HG03469 (cell line): Measurements from ENCODE around the gene NUP107.
A peak's percentile ranks its signal among the peaks of the same experiment; 100 is the strongest.

ENCODE experiments used
- ATAC-seq: cut with Tn5 transposase; IDR thresholded peaks from one replicate; pipeline ENCODE4 v1.9.1; 2021; ENCODE audit warnings: mild to moderate bottlenecking, moderate library complexity, moderate number of reproducible peaks; ENCODE audit not compliant: unreplicated experiment

The NUP107 gene

DNA sequence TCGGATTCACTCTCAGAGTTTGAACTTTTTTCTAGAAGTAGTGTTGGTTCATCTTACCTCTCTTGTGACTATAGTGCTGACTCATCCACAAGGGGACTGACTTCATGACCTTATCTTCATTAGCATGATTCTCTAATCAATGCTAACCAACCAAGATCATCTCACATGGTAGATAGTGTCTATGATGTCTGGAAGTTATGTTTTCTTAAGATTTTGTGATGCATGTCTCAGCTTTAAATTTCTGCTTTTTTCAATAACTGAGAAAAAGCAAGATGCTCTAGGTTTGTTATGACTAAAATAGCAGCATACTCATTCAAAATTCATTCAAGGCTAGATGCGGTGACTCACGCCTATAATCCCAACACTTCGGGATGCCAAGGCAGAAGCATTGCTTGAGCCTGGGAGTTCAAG lies 46.9 kb downstream of the NUP107 start:
- no peak for ATAC-seq

DNA sequence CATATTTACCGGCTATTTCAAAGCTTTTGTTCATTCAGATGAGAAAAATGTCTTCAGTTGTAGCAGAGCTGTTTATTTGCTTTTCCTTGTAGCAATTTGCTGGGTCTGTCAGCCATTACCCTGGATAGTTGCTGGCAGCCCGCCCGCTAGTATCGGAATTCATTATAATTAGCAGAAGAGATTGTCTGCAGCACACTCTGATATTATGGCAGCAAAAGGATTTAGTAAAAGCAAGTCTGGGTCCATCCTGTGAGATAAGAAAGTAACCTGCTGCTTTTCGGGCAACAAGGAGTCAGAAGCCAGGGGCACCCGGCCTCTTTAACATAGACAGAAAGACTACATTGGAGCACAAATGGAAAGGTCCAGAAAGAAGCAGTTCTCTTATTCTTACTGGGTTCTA lies 53.1 kb downstream of the NUP107 start:
- no peak for ATAC-seq

DNA sequence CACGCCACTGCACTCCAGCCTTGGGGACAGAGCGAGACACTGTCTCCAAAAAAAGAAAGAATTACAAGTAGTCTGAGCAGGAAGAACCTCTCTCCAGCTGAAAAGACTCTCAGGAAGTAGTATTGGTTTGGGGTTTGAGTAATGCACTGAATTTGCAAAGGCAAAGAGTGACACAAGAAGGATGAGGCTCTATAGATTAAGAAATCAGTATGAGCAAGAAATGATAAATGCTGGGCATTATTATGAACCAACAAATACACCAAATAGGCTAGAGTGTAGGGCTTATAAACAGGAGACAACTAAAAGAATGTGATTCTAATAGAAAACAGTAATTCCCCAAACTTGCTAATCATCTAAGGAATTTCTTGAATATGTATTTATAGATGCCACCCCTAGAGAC lies 56.6 kb downstream of the NUP107 start:
- no peak for ATAC-seq

DNA sequence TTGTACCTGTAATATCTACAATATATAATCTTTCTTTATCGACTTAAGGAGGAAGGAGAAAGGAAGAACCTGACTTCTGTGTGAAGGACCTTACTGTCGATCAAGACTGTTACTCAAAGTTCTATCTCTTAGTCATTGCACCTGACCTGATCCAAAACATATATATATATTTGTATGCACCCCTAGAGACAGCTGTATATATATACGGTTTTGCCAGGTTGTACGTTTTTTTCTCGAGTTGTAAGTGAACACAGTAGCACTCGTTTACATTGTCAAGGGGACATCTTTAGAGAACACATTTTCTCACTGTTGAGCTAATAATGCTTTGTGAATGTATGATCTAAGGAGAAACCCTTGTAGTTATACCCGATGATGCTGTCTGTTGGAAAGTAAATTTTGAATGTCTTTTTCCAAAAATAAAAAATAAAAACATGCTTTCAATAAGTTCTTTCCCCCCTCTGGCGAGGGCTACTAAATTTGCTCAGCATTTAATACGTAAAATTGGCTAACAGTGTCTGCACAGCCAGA lies 58.7 kb downstream of the NUP107 start:
- ATAC-seq: no peak

DNA sequence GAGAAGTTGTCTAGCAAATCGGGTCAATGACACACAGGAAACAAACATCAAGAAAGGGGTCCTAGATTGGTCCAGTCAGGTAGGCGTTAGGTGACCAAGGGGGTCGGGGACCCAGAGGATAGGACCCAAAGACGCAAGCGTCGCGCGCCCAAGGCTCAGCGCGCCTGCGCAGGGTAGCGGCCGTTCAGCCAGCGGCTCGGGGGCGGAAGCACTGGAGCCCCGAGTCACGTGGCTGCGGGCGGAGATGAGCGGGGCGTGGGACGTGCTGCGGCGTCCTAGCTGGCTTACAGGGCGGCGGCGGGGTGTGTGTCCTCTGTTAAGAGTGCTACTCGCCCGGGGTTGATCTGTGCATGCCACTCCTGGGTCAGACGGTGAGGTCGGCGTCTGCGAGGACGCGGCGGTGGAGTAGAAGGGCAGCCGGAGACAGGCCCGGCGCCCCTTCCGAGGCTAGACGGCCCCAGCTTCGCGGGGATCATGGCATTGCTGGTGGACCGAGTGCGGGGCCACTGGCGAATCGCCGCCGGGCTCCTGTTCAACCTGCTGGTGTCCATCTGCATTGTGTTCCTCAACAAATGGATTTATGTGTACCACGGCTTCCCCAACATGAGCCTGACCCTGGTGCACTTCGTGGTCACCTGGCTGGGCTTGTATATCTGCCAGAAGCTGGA lies 59.3 kb downstream of the NUP107 start, which contains the start of gene SLC35E3:
SLC35E3 (plus strand) TSS at position 273 of the 668 bp plus-strand sequence; CDS start at position 475, 202 bp downstream.
- ATAC-seq: peak; percentile 83

DNA sequence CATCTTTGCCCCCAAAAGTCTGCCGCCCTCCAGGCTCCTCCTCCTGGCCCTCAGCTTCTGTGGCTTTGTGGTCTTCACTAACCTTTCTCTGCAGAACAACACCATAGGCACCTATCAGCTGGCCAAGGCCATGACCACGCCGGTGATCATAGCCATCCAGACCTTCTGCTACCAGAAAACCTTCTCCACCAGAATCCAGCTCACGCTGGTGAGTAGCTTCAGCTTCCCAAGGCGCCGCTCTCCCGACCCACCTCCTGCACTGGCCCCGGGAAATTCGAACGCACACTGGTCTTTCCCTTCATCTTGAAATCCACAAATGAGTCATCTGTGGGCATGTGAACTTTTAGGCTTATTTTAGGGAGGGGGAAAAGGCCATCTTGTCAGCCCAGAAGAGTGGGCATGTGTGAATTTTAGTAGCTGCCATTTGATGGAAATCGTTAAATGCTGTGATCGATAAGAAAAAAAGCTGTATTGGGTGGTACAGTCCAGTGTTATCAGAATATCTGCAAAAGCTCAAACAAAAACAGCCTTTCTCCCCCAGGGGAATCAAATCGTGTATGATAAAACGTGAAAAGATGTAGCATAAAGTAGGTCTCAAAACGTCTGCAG lies 59.9 kb downstream of the NUP107 start:
- ATAC-seq: no peak

DNA sequence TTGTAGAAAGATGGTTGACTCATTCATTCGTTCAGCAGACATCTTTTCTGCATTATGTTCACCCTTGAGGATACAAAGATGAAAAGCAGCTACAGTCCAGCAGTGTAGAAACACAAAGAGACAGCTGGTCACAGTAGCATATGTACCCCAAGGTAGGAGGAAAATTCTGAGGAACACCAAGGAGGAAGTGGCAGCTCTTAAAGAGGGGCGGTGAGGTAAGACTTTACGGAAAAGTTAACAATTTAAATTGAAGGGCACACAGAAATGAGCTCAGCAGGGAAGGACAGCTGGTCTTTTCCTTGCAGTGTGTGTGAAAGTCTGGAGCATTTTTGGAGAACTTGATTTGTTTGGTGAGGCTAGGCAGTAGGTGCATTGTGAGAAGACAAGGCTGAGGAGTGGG lies 62.7 kb downstream of the NUP107 start:
- ATAC-seq: no peak

DNA sequence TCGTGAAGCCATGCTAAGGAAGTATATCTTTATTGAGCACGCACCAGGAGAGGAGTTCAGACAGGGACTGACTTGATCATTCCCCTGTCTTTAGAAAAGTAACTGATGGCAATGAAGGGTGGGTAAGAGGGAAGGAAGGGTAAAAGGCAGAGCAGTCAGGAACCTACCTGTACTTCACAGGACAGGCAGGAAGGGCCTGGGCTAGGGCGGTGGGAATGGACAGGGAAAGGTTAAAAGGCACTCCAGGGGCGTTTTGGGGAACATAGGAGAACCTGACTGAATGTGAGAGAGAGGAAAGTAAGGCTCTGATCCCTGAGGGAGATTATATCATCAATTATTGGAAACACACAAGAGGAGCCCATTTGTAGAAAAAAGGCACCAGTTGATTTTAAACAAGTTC lies 63.1 kb downstream of the NUP107 start:
- ATAC-seq: no peak

DNA sequence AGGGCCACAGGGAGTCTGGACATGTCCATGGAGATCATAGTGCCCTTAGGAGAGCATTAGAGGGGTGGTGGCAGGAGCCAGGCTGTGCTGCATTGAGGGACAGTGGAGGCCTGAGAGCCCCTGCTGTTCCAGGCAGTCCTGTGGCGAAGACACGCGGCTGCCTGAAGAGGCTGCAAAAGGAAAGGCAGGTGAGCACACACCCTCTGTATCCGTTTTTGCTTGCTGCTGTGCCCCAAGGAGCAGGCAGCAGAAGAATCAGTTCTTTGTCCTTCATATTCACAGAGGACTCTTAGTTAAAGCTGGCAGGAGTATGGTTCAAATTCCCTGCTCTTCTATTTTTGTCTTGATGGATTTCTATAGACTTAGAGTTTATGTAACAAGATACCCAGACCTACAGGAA lies 63.7 kb downstream of the NUP107 start:
- no peak for ATAC-seq

DNA sequence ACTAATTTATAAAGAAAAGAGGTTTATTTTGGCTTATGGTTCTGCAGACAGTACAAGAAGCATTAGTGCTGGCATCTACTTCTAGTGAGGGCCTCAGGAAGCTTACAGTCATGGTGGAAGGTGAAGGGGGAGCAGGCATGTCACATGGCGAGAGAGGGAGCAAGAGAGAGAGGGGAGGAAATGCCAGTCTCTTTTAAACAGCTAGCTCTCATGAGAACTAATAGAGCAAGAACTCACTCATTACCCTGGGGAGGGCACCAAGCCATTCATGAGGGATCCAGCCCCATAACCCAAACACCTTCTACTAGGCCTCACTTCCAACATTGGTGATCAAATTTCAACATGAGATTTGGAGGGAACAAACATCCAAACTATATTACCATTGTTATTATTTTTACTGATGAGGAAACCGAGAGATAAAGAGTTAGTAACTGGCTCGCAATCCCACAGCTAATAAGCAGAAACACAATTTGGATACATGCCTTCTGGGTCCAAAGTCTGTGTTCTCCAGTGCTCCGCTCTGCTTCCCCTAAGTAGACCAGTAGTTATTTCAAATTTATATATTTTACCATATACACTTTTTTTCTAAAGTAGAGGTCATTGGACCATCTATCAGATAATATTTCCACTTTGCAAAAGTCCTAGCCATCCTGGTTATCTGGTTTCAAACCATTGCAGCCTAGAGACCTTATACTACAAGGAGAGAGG lies 68.9 kb downstream of the NUP107 start:
- ATAC-seq: no peak

DNA sequence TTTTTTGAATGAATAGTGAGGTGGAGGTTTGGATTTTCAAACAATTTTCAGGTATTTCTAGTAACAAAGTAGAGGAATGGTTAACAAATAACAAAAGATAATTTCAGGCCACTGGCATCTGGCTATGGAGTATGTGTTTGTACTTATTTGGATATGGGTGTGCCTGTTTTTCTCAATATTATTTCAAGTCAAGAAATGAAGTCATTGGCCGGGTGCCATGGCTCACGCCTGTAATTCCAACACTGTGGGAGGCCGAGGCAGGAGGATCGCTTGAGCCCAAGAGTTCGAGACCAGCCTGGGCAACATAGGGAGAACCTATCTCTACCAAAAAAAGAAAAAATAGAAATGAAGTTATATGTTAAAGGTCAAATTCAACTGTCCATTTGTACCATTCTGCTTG lies 73.1 kb downstream of the NUP107 start:
- no peak for ATAC-seq

DNA sequence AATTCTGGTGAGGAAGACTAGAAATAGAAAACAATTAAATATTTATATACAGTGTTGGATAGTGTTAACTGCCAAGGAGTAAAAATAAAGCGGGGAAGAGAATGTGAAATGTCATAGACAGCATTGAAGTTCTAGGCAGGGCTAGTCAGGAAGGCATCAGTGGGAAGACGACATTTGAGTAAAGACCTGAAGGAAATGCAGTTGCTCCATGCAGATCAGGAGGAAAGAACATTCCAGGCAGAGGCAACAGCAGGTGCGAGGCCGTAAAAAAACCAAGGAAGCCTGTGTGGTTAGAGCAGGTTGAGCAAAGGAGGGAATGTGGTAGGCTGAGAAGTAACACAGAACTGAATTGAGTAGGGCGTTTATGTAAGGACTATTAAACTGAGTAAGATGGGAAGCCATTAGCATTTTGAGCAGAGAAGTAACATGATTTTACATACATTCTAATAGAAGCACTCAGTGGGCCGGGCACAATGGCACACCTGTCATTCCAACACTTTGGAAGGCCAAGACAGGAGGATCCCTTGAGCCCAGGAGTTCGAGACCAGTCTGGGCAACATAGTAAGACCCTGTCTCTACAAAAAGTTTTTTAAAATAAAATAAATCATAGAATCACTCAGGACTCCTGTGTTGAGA lies 74.1 kb downstream of the NUP107 start:
- ATAC-seq: no peak

DNA sequence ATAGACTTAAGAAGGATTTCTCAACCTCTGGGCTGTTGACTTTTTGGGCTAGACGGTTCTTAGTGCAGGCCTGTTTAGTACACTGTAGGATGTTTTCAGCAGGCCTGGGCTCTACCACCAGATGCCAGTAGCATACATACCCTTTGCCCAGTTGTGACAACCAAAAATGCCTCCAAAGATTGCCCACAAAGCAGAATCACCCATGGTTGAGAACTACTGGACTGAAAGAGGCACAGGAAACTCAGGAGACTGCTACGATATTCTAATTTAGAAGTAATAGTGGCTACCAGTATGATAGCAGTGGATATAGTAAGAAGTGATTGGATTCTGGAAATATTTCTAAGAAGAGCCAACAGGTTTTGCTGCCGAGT lies 74.6 kb downstream of the NUP107 start:
- ATAC-seq: no peak

DNA sequence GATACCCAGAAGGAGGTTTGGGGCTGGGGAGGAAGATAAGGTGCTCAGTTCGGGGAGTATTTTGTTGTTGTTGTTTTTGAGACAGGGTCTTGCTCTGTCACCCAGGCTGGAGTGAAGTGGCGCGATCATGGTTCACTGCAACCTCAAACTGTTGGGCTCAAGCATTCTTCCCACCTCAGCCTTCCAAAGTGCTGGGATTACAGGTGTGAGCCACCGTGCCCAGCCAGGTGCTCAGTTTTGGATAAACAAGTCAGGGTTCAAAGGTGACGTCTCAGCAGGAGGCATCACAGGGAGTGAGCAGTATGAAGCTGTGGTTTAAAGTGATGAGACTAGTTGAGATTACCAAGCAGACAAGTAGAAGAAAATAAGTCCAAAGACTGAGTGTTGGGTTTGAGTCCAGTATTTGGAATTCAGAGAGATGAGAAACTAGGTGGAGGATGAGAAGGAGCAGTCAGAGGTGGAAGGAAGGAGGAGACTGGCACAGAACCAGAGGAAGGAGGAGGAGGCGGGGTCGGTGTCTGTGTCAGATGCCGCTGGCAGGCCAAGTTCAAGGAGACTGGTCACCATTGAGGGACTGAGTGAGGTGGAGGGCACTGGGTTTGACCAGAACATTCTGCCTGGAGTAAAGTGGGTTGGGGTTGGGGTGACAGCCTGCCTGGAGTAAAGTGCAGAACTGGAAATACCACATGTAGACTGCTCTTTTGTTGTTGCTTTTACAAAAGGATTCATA lies 75.3 kb downstream of the NUP107 start:
- ATAC-seq: no peak

DNA sequence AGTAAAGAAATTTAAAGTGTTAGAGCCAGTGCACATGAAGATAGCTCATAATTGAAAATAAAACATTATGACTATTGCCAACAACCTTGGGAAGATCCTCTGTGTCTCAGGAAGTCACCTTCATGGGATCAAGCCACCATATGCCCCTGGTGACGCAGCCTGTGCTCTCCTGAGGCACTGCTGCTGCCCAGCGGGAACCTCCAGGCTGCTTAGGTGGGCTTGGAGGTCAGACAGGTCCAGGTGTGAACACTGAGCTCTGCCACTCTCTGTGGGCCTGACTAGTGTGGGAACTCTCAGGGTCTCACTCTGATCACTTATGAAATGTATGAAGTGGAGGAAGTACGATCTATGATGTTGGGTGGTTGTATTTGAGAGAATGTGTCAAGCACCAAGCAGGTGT lies 75.9 kb downstream of the NUP107 start:
- no peak for ATAC-seq

DNA sequence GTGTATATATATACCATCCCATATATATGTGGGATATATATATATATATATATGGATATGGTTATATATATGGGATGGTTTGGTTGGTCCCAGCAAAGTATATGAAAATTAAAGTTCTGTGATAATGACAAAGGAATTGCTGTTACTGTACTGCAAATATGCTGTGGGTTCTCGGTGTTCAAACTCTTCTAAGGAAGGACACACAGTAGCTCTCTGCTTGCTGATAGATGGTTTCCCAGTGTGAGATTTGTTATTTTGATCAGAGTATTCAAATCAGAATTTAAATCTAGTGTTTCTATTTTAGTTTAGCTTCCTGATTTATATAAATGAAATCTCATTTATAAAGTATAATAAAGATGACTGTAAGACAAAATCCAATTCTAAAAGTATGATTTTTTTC lies 78.9 kb downstream of the NUP107 start:
- no peak for ATAC-seq

DNA sequence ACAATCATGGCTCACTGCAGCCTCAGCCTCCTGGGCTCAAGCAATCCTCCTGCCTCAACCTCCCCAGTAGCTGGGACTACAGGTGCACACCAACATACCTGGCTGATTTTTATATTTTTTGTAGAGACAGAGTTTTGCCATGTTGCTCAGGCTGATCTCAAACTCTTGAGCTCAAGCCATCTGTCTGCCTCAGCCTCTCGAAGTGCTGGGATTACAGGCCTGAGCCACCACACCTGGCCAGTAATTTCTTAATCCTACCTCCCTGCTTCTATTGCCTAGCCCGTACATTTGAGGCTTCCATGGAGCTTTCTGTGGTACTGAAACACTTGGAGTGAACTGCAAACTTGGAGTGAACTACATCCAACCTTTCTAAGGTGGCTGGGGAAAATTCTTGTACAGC lies 79.9 kb downstream of the NUP107 start:
- no peak for ATAC-seq

DNA sequence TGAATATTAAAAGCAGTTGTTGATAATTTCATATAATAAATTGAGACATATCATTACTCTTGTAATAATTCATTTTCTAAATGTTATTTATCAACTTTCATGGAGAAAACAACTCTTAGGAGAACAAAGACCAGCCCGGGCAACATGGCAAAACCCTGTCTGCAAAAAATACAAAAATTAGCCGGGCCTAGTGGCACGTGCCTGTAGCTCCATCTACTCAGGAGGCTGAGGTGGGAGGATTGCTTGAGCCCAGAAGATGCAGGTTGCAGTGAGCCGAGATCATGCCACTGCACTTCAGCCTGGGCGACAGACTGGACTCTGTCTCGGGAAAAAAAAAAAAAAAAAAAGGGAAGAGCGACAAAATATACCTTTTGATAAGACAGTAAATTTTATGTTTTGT lies 80.4 kb downstream of the NUP107 start:
- ATAC-seq: no peak

DNA sequence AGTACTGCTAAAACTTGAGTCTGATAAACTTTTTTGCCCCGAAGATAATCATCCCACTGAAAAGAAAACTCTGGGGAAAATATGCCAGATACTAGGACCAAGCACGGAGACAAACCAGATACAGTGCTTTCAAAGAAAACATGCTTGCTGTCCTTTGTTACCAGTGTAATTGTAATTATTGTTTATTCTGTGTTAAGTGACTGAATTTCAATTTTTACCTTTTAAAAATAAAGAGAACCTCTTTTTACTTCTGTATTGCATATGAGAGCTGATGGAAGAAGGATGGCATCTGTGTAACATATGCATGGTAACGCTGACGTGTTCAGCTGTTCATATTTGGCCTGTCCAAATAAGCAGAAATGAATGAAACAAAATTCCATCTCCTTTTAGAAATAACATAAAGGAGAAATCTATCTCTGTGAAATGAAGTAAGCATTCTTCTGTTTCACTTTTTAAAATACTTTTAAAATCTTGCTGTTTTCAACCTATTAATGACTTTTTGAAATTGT lies 81.7 kb downstream of the NUP107 start:
- ATAC-seq: no peak

DNA sequence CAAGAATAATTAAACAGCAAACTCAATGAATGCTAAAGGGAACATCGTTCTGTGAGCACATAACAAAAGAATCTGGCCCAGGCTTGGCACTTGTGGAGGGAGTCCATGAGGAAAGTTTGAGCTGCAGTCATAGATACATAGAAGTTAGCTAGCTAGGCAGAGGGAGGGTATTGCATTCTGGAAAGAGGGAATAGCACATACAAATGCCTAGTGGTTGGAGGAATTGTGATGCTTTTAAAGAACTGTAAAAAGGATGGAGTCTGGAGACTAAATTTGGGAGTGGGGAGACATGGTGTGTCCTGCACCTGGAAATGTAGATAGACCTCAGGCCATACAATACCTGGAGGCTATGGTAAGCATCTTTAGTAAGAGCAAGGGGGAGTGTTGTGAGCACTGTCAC lies 83.2 kb downstream of the NUP107 start:
- no peak for ATAC-seq
